HFFc6 (cell line): ENCODE data around the gene RIMS4. TPM values are rescaled to one million over a fixed set of nuclear protein-coding genes. Genes with fewer than 3 reads are reported as not detected.

Experiments used
- DNase-seq: peaks from one replicate; pipeline ENCODE4 v3.0.0-alpha.2; 2018
- H3K27ac Mint-ChIP-seq: 2 replicates; pipeline ENCODE4 v1.8.0; 2020; ENCODE audit warnings: mild to moderate bottlenecking, mixed read lengths
- H3K27me3 Mint-ChIP-seq: 2 replicates; pipeline ENCODE4 v1.8.0; 2021; ENCODE audit warnings: mild to moderate bottlenecking, moderate library complexity, mixed read lengths; ENCODE audit not compliant: insufficient read depth
- H3K36me3 Mint-ChIP-seq: 2 replicates; pipeline ENCODE4 v1.8.0; 2021; ENCODE audit warnings: low read depth, mixed read lengths
- H3K4me1 Mint-ChIP-seq: 2 replicates; pipeline ENCODE4 v1.8.0; 2020; ENCODE audit warnings: low read depth, mixed read lengths
- H3K4me3 Mint-ChIP-seq: 2 replicates; pipeline ENCODE4 v1.8.0; 2020; ENCODE audit warnings: mild to moderate bottlenecking, moderate library complexity, mixed read lengths
- H3K9me3 Mint-ChIP-seq: 2 replicates; pipeline ENCODE4 v1.8.0; 2020; ENCODE audit warnings: mild to moderate bottlenecking, mixed read lengths
- total RNA-seq, 6 experiments: library from RNA; stranded (reverse); fragmentation: NEBNext Ultra II Directional; extraction: Animal tissue kit (Norgen Biotek cat#: 25700); gene quantifications; 2 replicates in 1 of 6; 3 replicates in 5 of 6; pipeline ENCODE4 v1.2.3, GENCODE V29; 2021
- TF ChIP-seq, protein P1 (sequence below): fragments of 200-600 bp; sonication (generic); IDR thresholded peaks from 2 replicates; pipeline ENCODE4 v1.5.0; 2021; ENCODE audit warnings: antibody characterized with exemption, mild to moderate bottlenecking

Gene RIMS4
- total RNA-seq, 6 experiments from 2014 or later = not detected

DNA sequence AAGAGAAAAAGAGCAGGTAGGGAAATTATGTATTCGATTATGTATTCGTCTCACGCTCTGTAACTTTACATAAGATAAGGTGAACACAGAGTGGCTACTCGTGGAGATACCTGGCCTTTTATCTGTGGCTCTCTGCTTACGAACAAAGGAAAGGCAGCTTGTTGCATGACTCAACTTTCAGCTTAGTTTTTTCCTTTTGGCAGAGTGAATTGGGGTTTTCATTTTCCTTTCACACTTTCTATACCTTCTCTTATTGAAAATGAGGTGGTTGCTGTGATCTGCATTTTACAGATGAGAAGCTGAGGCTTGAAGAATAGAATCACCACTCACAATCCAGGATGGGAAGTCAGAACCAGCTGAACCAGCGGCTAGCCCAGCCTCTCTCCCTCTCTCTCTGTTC, 78.0 kb downstream of the RIMS4 start:
- Mint-ChIP-seq H3K4me1 (peaks cover 75% of the 10 kb centered on the region), H3K9me3 (peaks cover 16% of the 10 kb centered on the region), H3K36me3 (peaks cover 12% of the 10 kb centered on the region), H3K27me3 (peaks cover 2% of the 10 kb centered on the region; the same call in 1 of the 2 replicates), H3K4me3 (no peak overlapping the region), H3K27ac (no peak overlapping the region)
- TF ChIP-seq, protein P1, sequence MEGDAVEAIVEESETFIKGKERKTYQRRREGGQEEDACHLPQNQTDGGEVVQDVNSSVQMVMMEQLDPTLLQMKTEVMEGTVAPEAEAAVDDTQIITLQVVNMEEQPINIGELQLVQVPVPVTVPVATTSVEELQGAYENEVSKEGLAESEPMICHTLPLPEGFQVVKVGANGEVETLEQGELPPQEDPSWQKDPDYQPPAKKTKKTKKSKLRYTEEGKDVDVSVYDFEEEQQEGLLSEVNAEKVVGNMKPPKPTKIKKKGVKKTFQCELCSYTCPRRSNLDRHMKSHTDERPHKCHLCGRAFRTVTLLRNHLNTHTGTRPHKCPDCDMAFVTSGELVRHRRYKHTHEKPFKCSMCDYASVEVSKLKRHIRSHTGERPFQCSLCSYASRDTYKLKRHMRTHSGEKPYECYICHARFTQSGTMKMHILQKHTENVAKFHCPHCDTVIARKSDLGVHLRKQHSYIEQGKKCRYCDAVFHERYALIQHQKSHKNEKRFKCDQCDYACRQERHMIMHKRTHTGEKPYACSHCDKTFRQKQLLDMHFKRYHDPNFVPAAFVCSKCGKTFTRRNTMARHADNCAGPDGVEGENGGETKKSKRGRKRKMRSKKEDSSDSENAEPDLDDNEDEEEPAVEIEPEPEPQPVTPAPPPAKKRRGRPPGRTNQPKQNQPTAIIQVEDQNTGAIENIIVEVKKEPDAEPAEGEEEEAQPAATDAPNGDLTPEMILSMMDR = no peak
- no peak for DNase-seq

DNA sequence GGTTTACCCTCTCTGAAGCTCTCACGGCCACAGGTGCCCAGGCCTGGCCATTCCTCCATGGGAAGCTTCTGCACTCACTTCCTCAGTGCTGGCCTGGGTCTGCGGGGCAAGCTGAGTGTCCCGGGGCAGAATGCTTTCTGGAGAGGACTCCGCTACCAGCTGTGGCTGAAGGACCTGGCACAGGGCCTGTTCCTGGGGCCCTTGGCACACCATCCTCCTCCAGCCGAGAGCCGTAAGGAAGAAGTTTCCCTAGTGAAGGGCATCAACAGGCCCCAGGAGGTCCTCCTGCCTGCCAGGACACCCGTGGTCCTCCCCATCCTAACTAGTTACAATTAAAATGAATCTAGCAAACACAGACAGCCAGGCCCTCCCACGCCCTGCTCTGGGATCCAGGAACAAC, 78.7 kb downstream of the RIMS4 start:
- Mint-ChIP-seq H3K9me3 (peaks cover 16% of the 10 kb centered on the region), H3K36me3 (peaks cover 12% of the 10 kb centered on the region), H3K27ac (no peak overlapping the region), H3K4me1 (peaks cover 73% of the 10 kb centered on the region), H3K27me3 (peaks cover 2% of the 10 kb centered on the region; the same call in 1 of the 2 replicates), H3K4me3 (no peak overlapping the region)
- TF ChIP-seq, protein P1 = no peak
- no peak for DNase-seq

DNA sequence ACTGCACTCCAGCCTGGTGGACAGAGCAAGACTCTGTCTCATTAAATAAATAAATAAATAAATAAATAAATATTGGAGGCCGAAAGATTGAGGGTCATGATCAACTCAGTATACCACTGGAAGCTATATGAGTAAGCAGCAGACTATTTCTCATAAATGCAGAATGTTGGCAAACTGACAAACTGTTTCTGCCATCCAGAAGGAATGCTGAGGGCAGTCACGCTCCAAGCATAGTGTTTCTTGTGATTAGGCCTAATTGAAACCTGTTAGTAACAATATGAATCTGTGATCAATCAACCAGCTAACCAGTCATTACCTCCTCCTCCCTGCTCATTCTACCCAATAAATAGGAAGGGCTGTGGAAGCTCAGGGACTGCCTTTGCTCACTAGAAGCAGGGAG, 79.9 kb downstream of the RIMS4 start:
- H3K4me1 Mint-ChIP-seq = peaks cover 61% of the 10 kb centered on the region

DNA sequence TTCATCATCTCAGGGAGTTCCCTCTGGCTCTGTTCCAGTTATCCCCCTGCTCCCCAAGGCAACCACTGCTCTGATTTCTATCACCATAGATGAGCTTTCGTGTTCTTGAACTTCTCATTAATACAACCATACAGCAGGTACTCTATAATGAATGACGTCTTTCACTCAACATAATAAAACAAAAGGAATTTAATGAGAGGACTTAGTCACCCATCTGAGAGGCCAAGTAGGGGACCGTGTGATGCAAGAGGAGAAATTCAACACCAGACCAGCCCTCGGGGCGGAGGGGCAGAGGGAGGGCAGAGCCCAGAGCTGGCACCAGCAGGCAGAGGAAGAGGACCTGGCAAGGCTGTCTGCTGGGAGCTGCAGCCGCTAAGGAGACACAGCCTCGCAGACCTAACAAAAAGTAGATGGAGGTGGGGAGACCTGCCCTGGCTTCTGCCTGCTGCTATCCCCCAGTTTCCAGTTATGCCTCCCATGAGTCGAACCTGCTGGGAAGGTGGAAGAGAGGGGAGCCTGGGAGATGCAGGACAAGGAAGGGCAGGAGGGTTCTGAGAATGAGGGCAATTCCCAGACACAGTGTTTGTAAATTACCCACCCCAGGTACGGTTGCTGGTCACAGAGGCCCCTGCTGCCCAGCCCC, 81.4 kb downstream of the RIMS4 start:
- TF ChIP-seq, protein P1 = no peak
- Mint-ChIP-seq H3K36me3 (peaks cover 5% of the 10 kb centered on the region; the same call in 1 of the 2 replicates), H3K9me3 (peaks cover 11% of the 10 kb centered on the region), H3K27me3 (no peaks in the 10 kb centered on the region; the same call in 1 of the 2 replicates), H3K4me1 (peaks cover 46% of the 10 kb centered on the region), H3K27ac (peak overlapping the region; percentile 42), H3K4me3 (peak overlapping the region; percentile 41)
- peak; percentile 85 for DNase-seq

More for the DNA sequence above, 79.9 kb downstream of the RIMS4 start:
- peaks cover 5% of the 10 kb centered on the region; the same call in 1 of the 2 replicates for H3K36me3 Mint-ChIP-seq
- H3K9me3 Mint-ChIP-seq = peaks cover 11% of the 10 kb centered on the region
- no peak overlapping the region for H3K4me3 Mint-ChIP-seq
- H3K27me3 Mint-ChIP-seq = no peaks in the 10 kb centered on the region; the same call in 1 of the 2 replicates
- TF ChIP-seq, protein P1 = no peak; the same call in 1 of the 2 replicates
- DNase-seq = peak; percentile 97
- peak overlapping the region; percentile 58; the same call in 1 of the 2 replicates for H3K27ac Mint-ChIP-seq

DNA sequence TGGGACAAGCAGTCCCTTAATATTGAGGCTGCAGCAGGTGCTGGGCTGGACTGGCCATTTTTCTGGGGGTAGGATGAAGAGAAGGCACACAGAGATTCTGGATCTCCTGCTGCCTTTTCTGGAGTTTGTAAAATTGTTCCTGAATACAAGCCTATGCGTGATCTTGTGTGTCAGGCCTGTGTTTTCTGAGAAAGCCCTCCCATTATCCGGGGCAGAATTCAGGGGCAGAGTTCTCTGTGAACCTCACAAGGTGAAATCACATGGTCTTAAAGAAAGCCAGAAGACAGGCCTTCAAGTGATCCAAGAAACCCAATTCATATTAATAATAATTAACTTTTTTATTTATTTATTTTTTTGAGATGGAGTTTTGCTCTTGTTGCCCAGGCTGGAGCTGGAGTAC, 82.7 kb downstream of the RIMS4 start:
- Mint-ChIP-seq H3K27me3 (no peaks in the 10 kb centered on the region; the same call in 1 of the 2 replicates), H3K9me3 (peaks cover 11% of the 10 kb centered on the region), H3K4me1 (peaks cover 38% of the 10 kb centered on the region), H3K36me3 (peaks cover 5% of the 10 kb centered on the region; the same call in 1 of the 2 replicates), H3K4me3 (no peak overlapping the region), H3K27ac (no peak overlapping the region)
- no peak for DNase-seq
- TF ChIP-seq, protein P1 = no peak
